Activated CD8-positive, alpha-beta memory T cell treated with anti-CD3 and anti-CD28 coated beads, Interleukin-2, amount 50 U/mL, for 24 hours (primary cell): ENCODE data around the gene SNORC.
"Not testable (repeated sequence)": the region's sequence is repeated elsewhere in the genome, so short reads cannot be mapped to it uniquely, and the experiment has no call there.

Source experiments
- DNase-seq: peaks from one replicate; pipeline ENCODE4 v3.0.0-alpha.2; 2020; ENCODE audit errors: extremely low read depth

Gene SNORC

GRCh38 chr2:232896720-232897597 is 26.9 kb downstream of the SNORC start:
- DNase-seq = no peak

GRCh38 chr2:232897598-232898408 is 27.7 kb downstream of the SNORC start:
- DNase-seq = no peak

- DNase-seq = no peak
Measured at GRCh38 chr2:232898592-232899543, 28.8 kb downstream of the SNORC start.

DNA sequence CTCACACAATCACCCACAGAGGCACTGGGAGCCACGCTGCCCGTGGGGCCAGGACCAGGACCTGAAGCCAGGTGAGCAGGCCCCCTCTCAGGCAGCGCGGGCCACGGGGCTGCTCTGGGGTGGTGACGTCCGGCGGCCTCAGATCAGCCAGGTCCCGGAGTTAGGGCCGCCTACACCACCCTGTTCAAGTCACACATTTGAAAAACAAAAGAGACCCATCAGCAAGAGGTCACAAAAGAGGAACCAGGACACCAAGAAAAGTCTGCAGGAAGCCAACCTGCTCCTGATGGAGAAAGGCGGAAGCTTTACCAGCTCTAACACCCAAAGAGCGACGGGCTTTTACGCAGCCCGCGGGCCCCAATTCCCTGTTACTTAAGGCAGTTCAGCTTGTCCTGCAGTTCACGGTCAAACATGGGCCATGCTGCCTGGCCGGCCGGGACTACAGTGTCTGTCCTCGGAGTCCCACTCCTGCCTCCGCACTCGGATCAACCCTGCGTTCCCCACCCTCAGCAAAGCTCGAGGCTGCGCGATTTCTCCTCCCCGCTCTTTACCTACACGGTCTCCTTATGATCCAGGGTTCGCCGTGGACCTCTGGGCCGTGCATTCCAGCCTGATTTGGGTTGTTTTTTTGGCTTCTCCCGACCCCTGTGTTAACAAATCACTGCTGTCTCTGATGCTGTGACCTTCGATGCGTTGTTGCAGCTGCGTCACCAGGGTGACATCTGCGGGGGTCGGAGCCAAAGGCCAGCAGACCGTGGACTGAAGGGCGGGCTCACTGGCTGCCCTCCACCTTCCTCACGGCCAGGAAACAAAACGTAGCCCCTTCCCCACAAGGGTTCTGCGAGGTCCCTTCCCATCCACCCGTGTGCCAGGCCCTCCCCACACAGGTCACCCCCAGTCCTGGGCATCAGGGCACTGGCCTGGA is 31.0 kb downstream of the SNORC start:
- no peak for DNase-seq

GRCh38 chr2:232901736-232902578 is 31.9 kb downstream of the SNORC start:
- DNase-seq = peak; percentile 4

DNA sequence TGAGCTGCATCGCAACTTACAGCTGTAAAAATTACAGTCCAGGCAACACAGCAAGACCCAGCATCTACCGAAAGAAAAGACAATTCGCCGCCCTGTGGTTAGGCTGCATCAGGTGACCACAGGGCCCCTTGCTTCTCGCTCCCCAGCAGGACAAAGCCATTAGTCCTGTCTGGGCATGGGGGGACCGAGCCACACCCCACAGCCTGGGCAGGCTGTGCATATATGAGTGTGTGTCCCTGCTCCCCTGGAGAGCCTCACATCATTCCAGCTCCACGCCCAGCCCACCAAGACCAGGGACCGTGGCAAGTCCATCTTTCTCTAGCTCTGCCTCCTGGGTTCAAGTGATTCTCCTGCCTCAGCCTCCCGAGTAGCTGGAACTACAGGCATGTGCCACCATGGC is 33.9 kb downstream of the SNORC start:
- no peak for DNase-seq

GRCh38 chr2:232906867-232907717 is 37.0 kb downstream of the SNORC start:
- DNase-seq = not testable (repeated sequence)

- DNase-seq = not testable (repeated sequence)
Measured at GRCh38 chr2:232907718-232908085, 37.6 kb downstream of the SNORC start.

- no peak for DNase-seq
Measured at GRCh38 chr2:232908695-232909094, 38.6 kb downstream of the SNORC start.

- no peak for DNase-seq
Measured at GRCh38 chr2:232910376-232910775, 40.3 kb downstream of the SNORC start.

DNA sequence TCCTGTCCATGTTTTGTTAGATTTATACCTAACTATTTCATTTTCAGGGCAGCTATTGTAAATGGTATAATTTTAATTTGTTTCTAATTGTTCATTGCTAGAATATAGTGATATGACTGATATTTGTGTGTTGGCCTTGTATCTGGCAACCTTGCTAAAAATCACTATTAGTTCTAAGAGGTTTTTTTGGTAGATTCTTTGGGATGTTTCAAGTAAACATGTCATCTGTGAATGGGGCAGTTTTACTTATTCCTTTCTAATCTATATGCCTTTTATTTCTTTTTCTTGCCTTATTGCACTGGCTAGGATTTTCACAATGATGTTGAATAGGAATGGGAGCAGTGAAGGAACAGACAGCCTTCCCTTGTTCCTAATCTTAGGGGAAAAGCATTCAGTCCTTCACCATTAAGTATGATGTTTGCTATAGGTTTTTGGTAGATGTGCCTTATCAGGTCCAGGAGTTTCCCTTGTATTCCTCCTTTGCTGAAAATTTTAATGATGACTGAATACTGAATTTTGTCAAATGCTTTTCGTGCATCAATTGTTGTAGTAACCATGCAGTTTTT is 41.7 kb downstream of the SNORC start:
- no peak for DNase-seq

DNA sequence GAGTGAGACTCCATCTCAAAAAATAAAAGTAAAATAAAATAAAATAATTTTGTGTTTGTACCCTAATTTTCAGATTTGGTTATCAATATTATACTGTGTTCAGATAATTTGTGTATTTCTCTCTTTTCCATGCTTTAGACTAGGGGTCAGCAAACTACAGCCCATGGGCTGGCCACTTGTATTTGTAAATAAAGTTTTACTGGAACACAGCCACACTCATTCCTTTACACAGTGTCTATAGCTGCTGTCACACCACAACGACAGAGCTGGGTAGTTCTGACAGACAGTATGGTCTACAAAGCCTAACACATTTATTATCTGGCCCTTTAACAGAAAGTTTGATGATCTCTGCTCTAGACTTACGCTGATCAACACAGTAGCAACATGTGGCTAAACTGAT is 43.8 kb downstream of the SNORC start:
- DNase-seq = no peak

DNA sequence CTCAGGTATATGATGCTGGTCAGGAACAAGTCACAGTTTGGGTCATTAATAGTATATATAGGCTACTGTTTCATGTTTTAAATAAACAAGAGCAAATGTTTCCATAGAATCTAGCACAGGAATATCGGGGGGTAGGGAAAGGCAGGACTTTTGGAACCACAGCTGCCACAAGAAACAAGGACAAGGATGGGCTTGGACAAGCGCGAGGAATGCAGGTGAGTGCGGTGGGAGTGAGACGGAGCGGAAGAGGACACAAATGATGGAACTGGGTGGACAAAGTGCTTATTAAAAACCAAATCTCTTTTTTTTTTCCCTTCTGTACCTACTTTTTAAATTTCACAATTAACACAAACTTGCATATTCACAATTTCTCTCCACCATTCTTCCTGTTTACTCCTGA is 49.1 kb downstream of the SNORC start:
- no peak for DNase-seq

GRCh38 chr2:232920055-232920454 is 50.0 kb downstream of the SNORC start:
- no peak for DNase-seq

DNA sequence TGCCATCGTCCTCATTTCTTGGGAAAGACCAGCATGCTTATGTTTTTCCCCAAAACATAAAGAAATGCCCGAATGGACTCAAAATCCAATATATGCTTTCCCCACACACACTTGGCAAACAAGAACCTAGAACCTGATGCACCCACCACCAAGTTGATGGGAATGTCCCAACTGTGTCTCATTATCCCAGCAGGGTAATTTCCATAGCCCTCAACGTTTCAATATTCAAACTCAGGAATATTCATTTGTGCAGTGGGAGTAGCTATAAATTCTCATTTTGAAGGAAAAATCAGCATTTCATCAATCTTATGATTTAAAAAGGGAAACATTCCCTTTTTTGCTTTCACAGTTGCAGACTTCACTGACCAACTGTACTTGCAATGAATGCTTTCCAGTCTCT is 50.7 kb downstream of the SNORC start:
- DNase-seq = no peak

DNA sequence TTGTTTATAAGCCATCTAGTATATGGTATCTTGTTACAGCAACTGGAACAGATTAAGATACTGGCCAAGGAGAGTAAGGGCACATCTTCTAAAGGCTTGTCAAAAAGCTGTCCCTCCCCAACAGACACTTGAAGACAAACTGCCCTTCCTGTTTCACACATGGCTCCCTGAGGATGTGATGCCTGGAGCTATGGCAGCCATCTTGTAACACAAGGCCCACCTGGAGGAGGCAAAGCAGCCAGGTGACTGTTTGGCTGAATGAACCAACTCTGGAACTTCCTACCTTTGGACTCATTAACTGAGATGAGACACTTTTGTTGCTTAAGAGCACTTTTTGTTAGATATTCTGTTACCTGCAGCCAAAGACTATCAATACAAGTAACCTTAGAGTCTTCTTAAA is 54.4 kb downstream of the SNORC start:
- DNase-seq = no peak

DNA sequence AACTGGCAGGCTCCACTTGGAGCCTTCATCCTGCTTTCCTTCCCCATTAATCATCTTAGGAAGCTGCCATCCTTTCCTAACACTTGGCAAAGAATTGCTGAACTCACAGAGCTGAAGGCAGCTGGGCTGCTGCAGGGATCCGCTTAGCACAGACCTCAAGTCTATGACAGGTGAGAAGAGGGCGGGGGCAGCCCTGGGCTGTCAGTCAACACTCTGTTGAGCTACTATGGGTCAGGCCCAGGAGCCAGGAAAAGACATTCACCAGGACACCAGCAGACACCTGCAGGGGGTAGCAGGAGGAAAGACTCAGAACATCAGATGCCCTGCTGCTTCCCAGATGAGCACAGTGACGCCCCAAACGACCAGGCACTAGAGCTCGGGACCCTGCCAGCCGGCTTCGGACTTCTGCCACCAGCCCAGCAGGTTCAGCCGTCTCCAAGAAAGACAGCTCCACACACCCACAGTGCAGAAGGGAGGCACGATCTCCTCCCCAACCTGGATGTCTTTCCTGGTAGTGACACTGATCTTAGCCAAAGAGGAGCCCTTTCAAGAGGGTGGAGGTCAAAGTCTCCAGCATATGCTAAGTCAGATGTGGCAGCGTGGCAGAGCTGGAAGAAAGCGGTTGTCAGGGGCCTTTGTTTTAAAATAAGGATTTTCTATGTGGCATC is 55.2 kb downstream of the SNORC start:
- DNase-seq = no peak

GRCh38 chr2:232925821-232926156 is 55.7 kb downstream of the SNORC start:
- DNase-seq = no peak
